SK-N-SH (cell line): ENCODE results near the gene CRMP1. TPM values are rescaled to one million over a fixed set of nuclear protein-coding genes. Genes with fewer than 3 reads are reported as not detected.

Experiments
- CTCF ChIA-PET: fragments of 300-600, 350-600 bp; formaldehyde crosslinking; extraction: SDS; loops from one replicate; lab custom pipeline; 2021; lab: Yijun Ruan, JAX
- POLR2A ChIA-PET: fragments of 350-600 bp; sonication (Branson Sonifier 250); formaldehyde crosslinking; extraction: SDS; loops from one replicate; lab custom pipeline; 2020; ENCODE audit warnings: antibody characterized with exemption, inconsistent platforms; lab: Yijun Ruan, JAX
- DNase-seq: peaks from one replicate; pipeline ENCODE4 v3.0.0; 2012
- H2AFZ ChIP-seq: fragments of 200-600 bp; sonication (generic); 2 replicates; pipeline ENCODE4 v1.8.1; 2016; ENCODE audit warnings: antibody characterized with exemption, mild to moderate bottlenecking, low read depth
- H3F3A ChIP-seq: fragments of 200-600 bp; sonication (generic); replicated peaks from 2 replicates; pipeline ENCODE3; 2016; ENCODE audit warnings: antibody characterized with exemption, mild to moderate bottlenecking; ENCODE audit not compliant: insufficient read depth
- H3K27ac ChIP-seq, 2 experiments: fragments of 200-500 bp in 1 of 2; fragments of 200-600 bp in 1 of 2; sonication (Bioruptor generic) in 1 of 2; sonication (generic), shearing (Covaris generic) in 1 of 2; 2 replicates each; pipeline versions ENCODE4 v1.5.1 to v1.6.1; 2014 to 2016; ENCODE audit warnings: low read depth in 2 of 2, inconsistent platforms in 1 of 2, low read length in 1 of 2, mild to moderate bottlenecking in 1 of 2, mixed read lengths in 1 of 2
- H3K27me3 ChIP-seq: fragments of 200-600 bp; sonication (generic), shearing (Covaris generic); 2 replicates; pipeline ENCODE4 v1.6.1; 2016; ENCODE audit warnings: mixed run types; ENCODE audit not compliant: insufficient read depth
- H3K36me3 ChIP-seq, 2 experiments: fragments of 200-500 bp in 1 of 2; fragments of 200-600 bp in 1 of 2; sonication (Bioruptor generic) in 1 of 2; sonication (generic) in 1 of 2; replicated peaks in 1 of 2; 2 replicates each; pipeline versions ENCODE3 to v1.5.1; 2014 to 2016; ENCODE audit warnings: low read length in 1 of 2, mild to moderate bottlenecking in 1 of 2; ENCODE audit not compliant: insufficient read depth in 2 of 2, control insufficient read depth in 1 of 2
- H3K4me1 ChIP-seq, 2 experiments: fragments of 200-500 bp in 1 of 2; fragments of 200-600 bp in 1 of 2; sonication (Bioruptor generic) in 1 of 2; sonication (generic), shearing (Covaris generic) in 1 of 2; 2 replicates each; pipeline versions ENCODE4 v1.5.1 to v1.6.1; 2014 to 2016; ENCODE audit warnings: low read depth in 1 of 2, low read length in 1 of 2, mixed run types in 1 of 2; ENCODE audit not compliant: insufficient read depth in 2 of 2, control insufficient read depth in 1 of 2
- H3K4me2 ChIP-seq: fragments of 200-600 bp; sonication (generic), shearing (Covaris generic); 2 replicates; pipeline ENCODE4 v1.6.1; 2017; ENCODE audit warnings: mixed run types
- H3K4me3 ChIP-seq, 2 experiments: fragments of 200-500 bp in 1 of 2; fragments of 200-600 bp in 1 of 2; sonication (Bioruptor generic) in 1 of 2; sonication (generic), shearing (Covaris generic) in 1 of 2; 2 replicates each; pipeline versions ENCODE4 v1.5.1 to v1.8.1; 2014 to 2016; ENCODE audit warnings: low read depth in 2 of 2, inconsistent platforms in 1 of 2, low read length in 1 of 2, mild to moderate bottlenecking in 1 of 2, mixed read lengths in 1 of 2, moderate library complexity in 1 of 2
- H3K79me2 ChIP-seq: fragments of 200-600 bp; sonication (generic); 2 replicates; pipeline ENCODE4 v1.8.1; 2017; ENCODE audit warnings: mild to moderate bottlenecking; ENCODE audit not compliant: insufficient read depth
- H3K9ac ChIP-seq: fragments of 200-600 bp; sonication (generic); 2 replicates; pipeline ENCODE4 v1.6.1; 2017; ENCODE audit warnings: mixed run types
- H3K9me2 ChIP-seq: fragments of 200-600 bp; sonication (generic); 2 replicates; pipeline ENCODE4 v1.6.1; 2017; ENCODE audit warnings: mixed run types
- H3K9me3 ChIP-seq: fragments of 200-600 bp; sonication (generic); 2 replicates; pipeline ENCODE4 v1.6.1; 2017; ENCODE audit warnings: mixed run types, mild to moderate bottlenecking, moderate library complexity
- H4K20me1 ChIP-seq: fragments of 200-600 bp; sonication (generic); 2 replicates; pipeline ENCODE4 v1.6.1; 2017; ENCODE audit warnings: mild to moderate bottlenecking, mixed run types; ENCODE audit not compliant: insufficient read depth
- CHD2 ChIP-seq: fragments of 150-350 bp; IDR thresholded peaks from 2 replicates; pipeline ENCODE4 v1.6.1; 2018; ENCODE audit warnings: low read length; ENCODE audit not compliant: partially characterized antibody
- EP300 ChIP-seq, 2 experiments: IDR thresholded peaks; 2 replicates each; pipeline versions ENCODE4 v1.4.0 to v1.6.1; 2012; ENCODE audit warnings: borderline replicate concordance in 1 of 2, low read depth in 1 of 2, low read length in 1 of 2
- EZH2phosphoT487 ChIP-seq: fragments of 200-600 bp; sonication (generic); IDR thresholded peaks from 2 replicates; pipeline ENCODE4 v1.6.1; 2017; ENCODE audit warnings: low read depth, mixed run types, mild to moderate bottlenecking, antibody characterized with exemption, moderate library complexity, borderline replicate concordance
- FOXJ3 ChIP-seq: sonication (generic); formaldehyde crosslinking; IDR thresholded peaks from 2 replicates; pipeline ENCODE4 v1.5.1; 2020; ENCODE audit warnings: mild to moderate bottlenecking, missing genetic modification reagents
- FOXM1 ChIP-seq: IDR thresholded peaks from 2 replicates; pipeline ENCODE4 v1.4.0; 2012; ENCODE audit warnings: low read depth, mild to moderate bottlenecking
- GATA2 ChIP-seq: sonication (generic); formaldehyde crosslinking; IDR thresholded peaks from 2 replicates; pipeline ENCODE4 v1.5.0; 2020; ENCODE audit warnings: mild to moderate bottlenecking, missing genetic modification reagents
- IRF3 ChIP-seq: fragments of 150-350 bp; IDR thresholded peaks from 2 replicates; pipeline ENCODE4 v1.6.1; 2016; ENCODE audit warnings: mild to moderate bottlenecking, low read depth, low read length
- JUND ChIP-seq: IDR thresholded peaks from 2 replicates; pipeline ENCODE4 v1.4.0; 2012
- MXI1 ChIP-seq: IDR thresholded peaks from 2 replicates; pipeline ENCODE4 v1.6.1; 2012; ENCODE audit warnings: mild to moderate bottlenecking, low read depth, low read length, improper control_type of control experiment
- NFIC ChIP-seq: IDR thresholded peaks from 2 replicates; pipeline ENCODE4 v1.4.0; 2012; ENCODE audit warnings: borderline replicate concordance
- NRF1 ChIP-seq: IDR thresholded peaks from 2 replicates; pipeline ENCODE4 v1.6.1; 2012; ENCODE audit warnings: low read depth, mild to moderate bottlenecking, low read length
- RAD21 ChIP-seq: IDR thresholded peaks from 2 replicates; pipeline ENCODE4 v1.6.1; 2012; ENCODE audit warnings: mild to moderate bottlenecking, low read length
- RFX5 ChIP-seq: IDR thresholded peaks from 2 replicates; pipeline ENCODE4 v1.6.1; 2012; ENCODE audit warnings: mild to moderate bottlenecking, improper control_type of control experiment, low read length
- SMC3 ChIP-seq: IDR thresholded peaks from 2 replicates; pipeline ENCODE4 v1.6.1; 2012; ENCODE audit warnings: low read depth, low read length, improper control_type of control experiment
- TEAD4 ChIP-seq: IDR thresholded peaks from 2 replicates; pipeline ENCODE4 v1.4.0; 2012; ENCODE audit warnings: mild to moderate bottlenecking, borderline replicate concordance; ENCODE audit not compliant: insufficient read depth
- WGBS: methylation state at CpG from one replicate; pipeline ENCODE4 v1.1.6; 2017; ENCODE audit warnings: low lambda C conversion rate; 5-methylcytosine and 5-hydroxymethylcytosine counted together
- polyA plus RNA-seq, 3 experiments: library from polyadenylated mRNA; depleted of rRNA; stranded (reverse); fragments of >200 nt; gene quantifications; 2 replicates each; pipeline ENCODE4 v1.2.3, GENCODE V29; 2012
- TF ChIP-seq, protein P1 (sequence below): fragments of 200-600 bp; sonication (generic); IDR thresholded peaks from 2 replicates; pipeline ENCODE4 v1.6.1; 2017; ENCODE audit warnings: antibody characterized with exemption, mild to moderate bottlenecking, moderate library complexity
- TF ChIP-seq, protein P2 (sequence below): IDR thresholded peaks from 2 replicates; pipeline ENCODE4; 2012

CRMP1 gene
- polyA plus RNA-seq, 1 of the 3 experiments (the other 2 are of a cell fraction), result 3.4 TPM

GRCh38 chr4:5828005-5828391, 64.9 kb downstream of the CRMP1 start:
- no peaks in the 10 kb centered on the region; the same call in 1 of the 2 replicates for H4K20me1 ChIP-seq
- no peak overlapping the region for H3K4me2 ChIP-seq
- no peak overlapping the region for H3K27ac ChIP-seq
- no peak for DNase-seq
- H3K4me3 ChIP-seq, result no peak overlapping the region
- POLR2A ChIA-PET, result no interaction called here
- CTCF ChIA-PET, result interaction anchor here (2.9 kb wide), 1 partner anchor 152 kb away, joined by 9 read pairs; no protein-coding TSS in a partner anchor
- no peak overlapping the region for H2AFZ ChIP-seq
- TF ChIP-seq RAD21, result no peak
- no peak for TF ChIP-seq GATA2 (CRISPR knock-in tag)
- TF ChIP-seq TEAD4, result no peak
- no peak for TF ChIP-seq NRF1
- no peak for TF ChIP-seq MXI1
- no peak for TF ChIP-seq NFIC
- TF ChIP-seq JUND, result no peak
- no peak for TF ChIP-seq FOXJ3 (CRISPR knock-in tag)
- no peak for TF ChIP-seq FOXM1
- no peak for TF ChIP-seq EP300 (IDR thresholded peaks at IDR 0.05; ENCODE audit: borderline replicate concordance in 1 of 2, low read depth in 1 of 2, low read length in 1 of 2)
- TF ChIP-seq, protein P1, sequence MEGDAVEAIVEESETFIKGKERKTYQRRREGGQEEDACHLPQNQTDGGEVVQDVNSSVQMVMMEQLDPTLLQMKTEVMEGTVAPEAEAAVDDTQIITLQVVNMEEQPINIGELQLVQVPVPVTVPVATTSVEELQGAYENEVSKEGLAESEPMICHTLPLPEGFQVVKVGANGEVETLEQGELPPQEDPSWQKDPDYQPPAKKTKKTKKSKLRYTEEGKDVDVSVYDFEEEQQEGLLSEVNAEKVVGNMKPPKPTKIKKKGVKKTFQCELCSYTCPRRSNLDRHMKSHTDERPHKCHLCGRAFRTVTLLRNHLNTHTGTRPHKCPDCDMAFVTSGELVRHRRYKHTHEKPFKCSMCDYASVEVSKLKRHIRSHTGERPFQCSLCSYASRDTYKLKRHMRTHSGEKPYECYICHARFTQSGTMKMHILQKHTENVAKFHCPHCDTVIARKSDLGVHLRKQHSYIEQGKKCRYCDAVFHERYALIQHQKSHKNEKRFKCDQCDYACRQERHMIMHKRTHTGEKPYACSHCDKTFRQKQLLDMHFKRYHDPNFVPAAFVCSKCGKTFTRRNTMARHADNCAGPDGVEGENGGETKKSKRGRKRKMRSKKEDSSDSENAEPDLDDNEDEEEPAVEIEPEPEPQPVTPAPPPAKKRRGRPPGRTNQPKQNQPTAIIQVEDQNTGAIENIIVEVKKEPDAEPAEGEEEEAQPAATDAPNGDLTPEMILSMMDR, result no peak
- no peak for TF ChIP-seq CHD2
- TF ChIP-seq EZH2phosphoT487, result no peak
- TF ChIP-seq, protein P2, sequence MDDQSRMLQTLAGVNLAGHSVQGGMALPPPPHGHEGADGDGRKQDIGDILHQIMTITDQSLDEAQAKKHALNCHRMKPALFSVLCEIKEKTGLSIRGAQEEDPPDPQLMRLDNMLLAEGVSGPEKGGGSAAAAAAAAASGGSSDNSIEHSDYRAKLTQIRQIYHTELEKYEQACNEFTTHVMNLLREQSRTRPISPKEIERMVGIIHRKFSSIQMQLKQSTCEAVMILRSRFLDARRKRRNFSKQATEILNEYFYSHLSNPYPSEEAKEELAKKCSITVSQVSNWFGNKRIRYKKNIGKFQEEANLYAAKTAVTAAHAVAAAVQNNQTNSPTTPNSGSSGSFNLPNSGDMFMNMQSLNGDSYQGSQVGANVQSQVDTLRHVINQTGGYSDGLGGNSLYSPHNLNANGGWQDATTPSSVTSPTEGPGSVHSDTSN, result no peak
- TF ChIP-seq SMC3, result no peak
- TF ChIP-seq IRF3, result no peak
- TF ChIP-seq RFX5, result no peak
- no peaks in the 10 kb centered on the region for H3K27me3 ChIP-seq
- H3K9me3 ChIP-seq, result no peaks in the 10 kb centered on the region
- H3K9me2 ChIP-seq, result no peaks in the 10 kb centered on the region
- H3K36me3 ChIP-seq, result peaks cover 0 to 11% of the 10 kb centered on the region in 2 experiments
- H3K9ac ChIP-seq, result no peak overlapping the region
- H3K4me1 ChIP-seq, result no peaks in the 10 kb centered on the region; a peak in 1 of 4 replicates
- 87% methylated on average over 6 of the region's 11 CpGs for WGBS
- no peaks in the 10 kb centered on the region for H3K79me2 ChIP-seq
- no peaks in the 10 kb centered on the region for H3F3A ChIP-seq
